ENCODE data around the gene SLC3A2. TPM values are rescaled to one million over a fixed set of nuclear protein-coding genes. Genes with fewer than 3 reads are reported as not detected.
A peak's percentile ranks its signal among the peaks of the same experiment; 100 is the strongest.

Gene SLC3A2
- total RNA-seq, 1 experiment from 2014 or later, result 290 TPM

GRCh38 chr11:62856333-62856895 lies 24.3 kb upstream of the SLC3A2 start:
- peak overlapping the region; percentile 98 for H3K4me2 ChIP-seq (ENCODE audit: insufficient read depth, insufficient read length, low read length)
- peak overlapping the region; percentile 99 for H3K4me3 Mint-ChIP-seq
- DNase-seq, result no peak
- H2BK120ac ChIP-seq (ENCODE audit: low read depth, low read length, poor library complexity, severe bottlenecking), result peak overlapping the region; percentile 29
- H4K5ac ChIP-seq (ENCODE audit: insufficient read length, low read depth, low read length), result peak overlapping the region; percentile 93
- H3K27ac Mint-ChIP-seq, result peak overlapping the region; percentile 98 to 100 (median 99)
- H3K27me3 ChIP-seq (ENCODE audit: insufficient read depth, low read length), result no peaks in the 10 kb centered on the region
- TF ChIP-seq, protein P1, sequence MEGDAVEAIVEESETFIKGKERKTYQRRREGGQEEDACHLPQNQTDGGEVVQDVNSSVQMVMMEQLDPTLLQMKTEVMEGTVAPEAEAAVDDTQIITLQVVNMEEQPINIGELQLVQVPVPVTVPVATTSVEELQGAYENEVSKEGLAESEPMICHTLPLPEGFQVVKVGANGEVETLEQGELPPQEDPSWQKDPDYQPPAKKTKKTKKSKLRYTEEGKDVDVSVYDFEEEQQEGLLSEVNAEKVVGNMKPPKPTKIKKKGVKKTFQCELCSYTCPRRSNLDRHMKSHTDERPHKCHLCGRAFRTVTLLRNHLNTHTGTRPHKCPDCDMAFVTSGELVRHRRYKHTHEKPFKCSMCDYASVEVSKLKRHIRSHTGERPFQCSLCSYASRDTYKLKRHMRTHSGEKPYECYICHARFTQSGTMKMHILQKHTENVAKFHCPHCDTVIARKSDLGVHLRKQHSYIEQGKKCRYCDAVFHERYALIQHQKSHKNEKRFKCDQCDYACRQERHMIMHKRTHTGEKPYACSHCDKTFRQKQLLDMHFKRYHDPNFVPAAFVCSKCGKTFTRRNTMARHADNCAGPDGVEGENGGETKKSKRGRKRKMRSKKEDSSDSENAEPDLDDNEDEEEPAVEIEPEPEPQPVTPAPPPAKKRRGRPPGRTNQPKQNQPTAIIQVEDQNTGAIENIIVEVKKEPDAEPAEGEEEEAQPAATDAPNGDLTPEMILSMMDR (conservative IDR thresholded peaks at IDR 0.05), result no peak
- WGBS (ENCODE audit: extremely low coverage, insufficient read length, low lambda C conversion rate), result no CpG with 5 or more reads among the region's 20 CpGs
- H3K9me3 Mint-ChIP-seq, result peaks cover 6 to 10% of the 10 kb centered on the region in 2 experiments; a peak in 4 of 5 replicates
- no peak overlapping the region for H2BK20ac ChIP-seq (ENCODE audit: low read depth, low read length, poor library complexity, severe bottlenecking)
- peak overlapping the region; percentile 28; the same call in 1 of the 2 replicates for H3K4ac ChIP-seq (ENCODE audit: low read depth, low read length)
- no peaks in the 10 kb centered on the region; the same call in none of the 2 replicates for H3K4me1 ChIP-seq (ENCODE audit: insufficient read depth, low read length)
- H3K23me2 ChIP-seq (ENCODE audit: insufficient read length, low read depth, low read length, poor library complexity, severe bottlenecking), result peaks cover 20% of the 10 kb centered on the region
- peak overlapping the region; percentile 99 for H3K18ac ChIP-seq (ENCODE audit: insufficient read length, low read depth, low read length)
- no peak overlapping the region for H3K23ac ChIP-seq (ENCODE audit: insufficient read length, low read depth, low read length)
- peak overlapping the region; percentile 32 for H4K91ac ChIP-seq (ENCODE audit: insufficient read length, low read depth, low read length)
- no peaks in the 10 kb centered on the region for H3K79me1 ChIP-seq (ENCODE audit: insufficient read depth, low read depth, low read length, poor library complexity, severe bottlenecking)
- peaks cover 56 to 79% (median 59%) of the 10 kb centered on the region in 3 experiments for H3K36me3 Mint-ChIP-seq (ENCODE audit: insufficient read depth in 1 of 3, low read depth in 3 of 3)
- H3K9ac ChIP-seq (ENCODE audit: extremely low read depth, insufficient read length, low read length), result peak overlapping the region; percentile 100
- peak overlapping the region; percentile 72 for H3K27ac ChIP-seq (ENCODE audit: insufficient read length, low read depth, low read length)
- no peaks in the 10 kb centered on the region for H4K20me1 ChIP-seq (ENCODE audit: control insufficient read depth, insufficient read depth, insufficient read length)
- H3K14ac ChIP-seq (ENCODE audit: insufficient read depth, low read length), result peak overlapping the region; percentile 99
- no peak overlapping the region for H2BK15ac ChIP-seq (ENCODE audit: low read depth, low read length)
- H2BK12ac ChIP-seq (ENCODE audit: insufficient read length, low read depth, low read length), result no peak overlapping the region
- H3K9me3 ChIP-seq (ENCODE audit: control insufficient read depth, low read depth, low read length), result no peaks in the 10 kb centered on the region
- no peak overlapping the region for H2AFZ ChIP-seq (ENCODE audit: low read length)
- H3K27me3 Mint-ChIP-seq (ENCODE audit: low read depth), result peaks cover 4% of the 10 kb centered on the region; the same call in 1 of the 2 replicates
- no peak overlapping the region for H2AK5ac ChIP-seq (ENCODE audit: insufficient read length, low read length)
- no peak overlapping the region for H4K8ac ChIP-seq (replicated peaks; ENCODE audit: insufficient read length, low read depth, low read length)
- no peak overlapping the region for H3T11ph ChIP-seq (ENCODE audit: low read length)
- H3K4me1 Mint-ChIP-seq, result peaks cover 54 to 66% of the 10 kb centered on the region in 2 experiments
- H3K79me2 ChIP-seq (ENCODE audit: insufficient read depth, low read length), result peaks cover 57% of the 10 kb centered on the region
- peak overlapping the region; percentile 87 for H2BK5ac ChIP-seq (ENCODE audit: insufficient read length, low read length)
- peak overlapping the region; percentile 90 for H3K56ac ChIP-seq (ENCODE audit: insufficient read length, low read depth, low read length)

Measured in H9 (cell line).